Left lobe of liver (tissue), 2 donors: ENCODE data around the gene IL18R1. TPM values are rescaled to one million over a fixed set of nuclear protein-coding genes. Genes with fewer than 3 reads are reported as not detected.
A peak's percentile ranks its signal among the peaks of the same experiment; 100 is the strongest.

Source experiments
- ATAC-seq: fragments of 200-7000 bp; cut with Tn5 transposase; one replicate; pipeline ENCODE4 v1.9.1; 2020; ENCODE audit warnings: mild to moderate bottlenecking, moderate library complexity
- DNase-seq: peaks from one replicate; pipeline ENCODE4 v3.0.0-alpha.2; 2020; ENCODE audit warnings: low spot score
- total RNA-seq: library from RNA; stranded (reverse); gene quantifications from one replicate; pipeline ENCODE4 v1.2.1, GENCODE V29; 2021
- donor health status: DM: no; HTN: no; CAD: no; lungs with moderate emphysema.
- donor health status: DM: no; HTN: yes; CAD: no.

IL18R1 gene
- total RNA-seq, 1 donor from 2014 or later, result 7.6 TPM

DNA sequence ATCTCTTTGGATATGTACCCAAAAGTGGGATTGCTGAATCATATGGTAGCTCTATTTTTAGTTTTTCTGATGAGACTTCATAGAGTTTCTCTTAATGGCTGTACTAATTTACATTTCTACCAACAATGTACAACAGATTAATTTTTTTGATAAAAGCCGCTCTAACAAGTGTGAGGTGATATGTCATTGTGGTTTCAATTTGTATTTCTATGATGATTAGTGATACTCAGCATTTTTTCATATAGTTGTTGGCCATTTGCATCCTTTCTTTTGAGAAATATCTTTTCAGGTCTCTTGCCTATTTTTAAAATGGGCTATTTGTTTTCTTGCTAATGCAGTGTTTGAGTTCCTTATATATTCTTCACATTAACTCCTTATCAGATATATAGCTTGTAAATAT, 71.7 kb downstream of the IL18R1 start:
- no peak for ATAC-seq
- DNase-seq, result no peak

GRCh38 chr2:102428573-102428972, 73.0 kb downstream of the IL18R1 start:
- DNase-seq, result no peak
- no peak for ATAC-seq

GRCh38 chr2:102432386-102432785, 76.8 kb downstream of the IL18R1 start:
- ATAC-seq (no peak), DNase-seq (no peak)

- no peak for DNase-seq
- no peak for ATAC-seq
Observed at GRCh38 chr2:102433973-102434654, 78.5 kb downstream of the IL18R1 start.

GRCh38 chr2:102434655-102435381, 79.2 kb downstream of the IL18R1 start:
- DNase-seq (no peak), ATAC-seq (no peak)

- ATAC-seq, result no peak
- no peak for DNase-seq
Observed at GRCh38 chr2:102435741-102436140, 80.1 kb downstream of the IL18R1 start.

DNA sequence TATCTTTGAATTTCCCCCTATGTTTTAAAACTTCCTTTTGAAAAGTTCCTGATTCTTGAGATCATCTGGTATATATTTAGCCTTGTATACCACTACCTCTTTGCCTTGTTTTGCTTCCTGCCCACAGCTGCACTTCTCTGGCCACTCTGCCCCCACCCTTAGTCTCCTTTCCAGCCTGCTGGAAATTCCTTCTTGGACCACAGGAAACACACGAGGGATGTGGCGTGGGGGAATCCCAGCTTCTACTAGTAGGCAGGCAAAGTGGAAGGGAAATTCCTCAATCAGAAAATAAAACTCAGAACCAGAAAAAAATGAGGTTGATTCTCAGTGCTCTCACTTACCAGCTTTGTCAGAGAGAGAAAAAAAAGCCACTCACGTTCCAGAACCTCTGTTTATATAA, 80.7 kb downstream of the IL18R1 start:
- DNase-seq, result no peak
- ATAC-seq, result no peak

GRCh38 chr2:102437122-102437521, 81.5 kb downstream of the IL18R1 start:
- ATAC-seq (no peak), DNase-seq (no peak)

GRCh38 chr2:102438111-102438510, 82.5 kb downstream of the IL18R1 start:
- DNase-seq (no peak), ATAC-seq (no peak)

- ATAC-seq, result no peak
- DNase-seq, result no peak
Observed at GRCh38 chr2:102438578-102438977, 83.0 kb downstream of the IL18R1 start.

GRCh38 chr2:102439065-102439695, 83.6 kb downstream of the IL18R1 start:
- ATAC-seq (no peak), DNase-seq (no peak)

DNA sequence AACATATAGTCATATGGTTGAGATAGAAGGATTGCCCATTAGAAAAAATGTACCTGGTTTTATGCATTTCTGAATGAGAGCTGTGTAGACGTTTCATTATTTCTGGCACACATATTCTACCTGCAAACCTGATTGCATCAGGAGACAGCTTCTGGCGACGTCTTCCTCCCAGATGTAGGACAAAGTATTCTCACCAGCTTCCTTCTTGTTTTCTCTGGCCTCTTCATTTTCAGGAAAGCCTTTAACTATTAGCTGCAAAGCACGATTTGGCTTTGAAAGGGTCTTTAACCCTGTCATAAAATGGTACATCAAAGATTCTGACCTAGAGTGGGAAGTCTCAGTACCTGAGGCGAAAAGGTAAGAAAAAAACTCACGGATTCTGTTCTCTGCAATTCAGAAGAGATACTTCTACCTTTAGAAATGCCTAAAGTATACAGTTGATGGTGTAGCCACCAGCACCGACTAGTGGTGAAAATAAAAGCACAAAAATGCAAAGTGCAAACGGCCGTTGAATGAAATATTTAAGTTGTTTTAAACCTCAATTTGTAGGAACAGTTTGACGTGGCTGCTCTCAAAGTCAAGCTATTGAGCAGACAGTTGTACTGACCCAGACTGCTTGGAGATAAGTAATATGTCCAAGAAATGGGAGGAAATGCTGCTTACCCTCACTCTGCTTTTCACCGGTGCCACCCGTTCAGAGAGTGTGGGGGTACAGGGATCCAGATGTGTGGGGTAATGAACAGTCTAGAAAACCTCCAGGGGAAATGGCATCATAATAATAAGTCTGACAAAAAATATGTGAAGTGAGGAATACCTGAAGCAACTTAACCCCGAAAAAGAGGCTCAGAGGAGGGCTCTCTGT, 87.6 kb downstream of the IL18R1 start:
- ATAC-seq (peak; percentile 86), DNase-seq (no peak)

DNA sequence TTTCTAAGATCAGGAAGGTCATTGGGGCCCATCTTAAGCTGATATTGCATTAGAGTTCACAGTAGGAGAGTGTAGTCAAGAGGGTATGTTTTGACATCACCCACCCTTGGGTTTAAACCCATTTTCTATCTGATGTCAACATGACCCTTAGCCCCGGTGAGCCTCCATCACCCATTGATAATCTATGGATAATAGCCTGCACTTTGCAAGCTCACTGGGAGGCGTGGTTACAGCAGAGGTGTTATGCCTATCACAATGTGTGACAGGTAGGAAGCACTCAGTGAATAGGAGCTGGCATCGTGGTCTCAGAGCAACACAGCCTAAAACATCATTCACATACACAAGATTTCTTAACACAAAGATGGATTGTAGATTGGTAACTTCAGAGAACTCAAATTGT, 88.6 kb downstream of the IL18R1 start:
- ATAC-seq (no peak), DNase-seq (no peak)

DNA sequence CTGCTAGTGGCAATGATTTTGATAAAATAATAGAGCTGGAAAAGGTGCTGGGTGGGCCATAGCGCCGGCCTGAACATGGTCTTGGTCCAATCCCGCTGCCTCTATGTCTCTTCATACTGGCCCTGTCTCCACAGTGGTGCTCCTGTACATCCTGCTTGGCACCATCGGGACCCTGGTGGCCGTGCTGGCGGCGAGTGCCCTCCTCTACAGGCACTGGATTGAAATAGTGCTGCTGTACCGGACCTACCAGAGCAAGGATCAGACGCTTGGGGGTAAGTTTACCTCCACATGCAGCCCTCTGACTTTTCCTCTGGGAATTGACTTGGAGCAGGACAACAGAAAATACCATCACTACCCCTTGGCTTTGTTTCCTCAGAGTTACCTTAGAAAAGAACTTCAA, 91.3 kb downstream of the IL18R1 start:
- ATAC-seq, result no peak
- DNase-seq, result no peak

Other genes with a start within 250 kb of the IL18R1 start
- 39.0 TPM for gene IL1R1, start 213.1 kb upstream of the IL18R1 start, total RNA-seq
- 2.5 TPM for gene IL1RL2, start 168.8 kb upstream of the IL18R1 start, total RNA-seq
- 2.6 TPM for gene IL1RL1, start 44.2 kb upstream of the IL18R1 start, total RNA-seq
- 0.45 TPM for gene IL18RAP, start 67.4 kb downstream of the IL18R1 start, total RNA-seq
- not detected for gene SLC9A4, start 117.4 kb downstream of the IL18R1 start, total RNA-seq